ENCODE measurements around the gene AMER3. TPM values are rescaled to one million over a fixed set of nuclear protein-coding genes. Genes with fewer than 3 reads are reported as not detected.

Gene AMER3
- total RNA-seq, 2 donors from 2014 or later = 0.18 to 10.1 TPM

- 80% methylated on average over 9 of the region's 9 CpGs for WGBS
- intact Hi-C loops (cut with DNase I) = loop anchor here (10.0 kb wide), 1 partner anchor 304 kb away; the partner anchor contains the start of gene FAM168B
- H3K27ac ChIP-seq = no peak overlapping the region
- no peak overlapping the region for H3K4me3 ChIP-seq
- H3K4me1 ChIP-seq (replicated peaks) = no peaks in the 10 kb centered on the region
- H3K27me3 ChIP-seq (replicated peaks; ENCODE audit: insufficient read depth) = no peaks in the 10 kb centered on the region
- H3K36me3 ChIP-seq = no peaks in the 10 kb centered on the region
- no peak for DNase-seq (ENCODE audit: low spot score)
- TF ChIP-seq POLR2A (IDR thresholded peaks at IDR 0.05) (no peak), POLR2AphosphoS5 (IDR thresholded peaks at IDR 0.05) (no peak)
- TF ChIP-seq, protein P1, sequence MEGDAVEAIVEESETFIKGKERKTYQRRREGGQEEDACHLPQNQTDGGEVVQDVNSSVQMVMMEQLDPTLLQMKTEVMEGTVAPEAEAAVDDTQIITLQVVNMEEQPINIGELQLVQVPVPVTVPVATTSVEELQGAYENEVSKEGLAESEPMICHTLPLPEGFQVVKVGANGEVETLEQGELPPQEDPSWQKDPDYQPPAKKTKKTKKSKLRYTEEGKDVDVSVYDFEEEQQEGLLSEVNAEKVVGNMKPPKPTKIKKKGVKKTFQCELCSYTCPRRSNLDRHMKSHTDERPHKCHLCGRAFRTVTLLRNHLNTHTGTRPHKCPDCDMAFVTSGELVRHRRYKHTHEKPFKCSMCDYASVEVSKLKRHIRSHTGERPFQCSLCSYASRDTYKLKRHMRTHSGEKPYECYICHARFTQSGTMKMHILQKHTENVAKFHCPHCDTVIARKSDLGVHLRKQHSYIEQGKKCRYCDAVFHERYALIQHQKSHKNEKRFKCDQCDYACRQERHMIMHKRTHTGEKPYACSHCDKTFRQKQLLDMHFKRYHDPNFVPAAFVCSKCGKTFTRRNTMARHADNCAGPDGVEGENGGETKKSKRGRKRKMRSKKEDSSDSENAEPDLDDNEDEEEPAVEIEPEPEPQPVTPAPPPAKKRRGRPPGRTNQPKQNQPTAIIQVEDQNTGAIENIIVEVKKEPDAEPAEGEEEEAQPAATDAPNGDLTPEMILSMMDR (IDR thresholded peaks at IDR 0.05) = no peak
- H3K9me3 ChIP-seq = no peaks in the 10 kb centered on the region
Measured at GRCh38 chr2:130790804-130791616, 35.7 kb downstream of the AMER3 start.

DNA sequence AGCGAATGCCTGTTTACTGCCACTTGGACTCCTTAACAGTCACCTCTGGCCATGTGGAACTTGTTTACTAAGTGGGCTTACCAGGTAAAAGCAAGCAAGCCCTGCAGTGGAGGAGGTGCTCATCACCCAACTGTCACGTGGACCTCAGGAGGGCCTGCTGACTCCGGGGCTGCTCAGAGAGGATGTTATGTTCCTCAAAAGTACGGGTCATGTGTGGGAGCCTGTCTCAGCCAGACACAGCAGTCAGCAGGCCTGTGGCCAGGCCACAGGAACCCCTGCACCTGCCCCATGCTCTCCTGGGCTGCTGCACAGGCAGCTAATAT, 36.2 kb downstream of the AMER3 start:
- no peaks in the 10 kb centered on the region for H3K4me1 ChIP-seq (replicated peaks)
- H3K27ac ChIP-seq = no peak overlapping the region
- H3K4me3 ChIP-seq = no peak overlapping the region
- intact Hi-C loops (cut with DNase I) = loop anchor here (10.0 kb wide), 1 partner anchor 303 kb away; the partner anchor contains the start of gene FAM168B
- WGBS = 25% methylated on average over 4 of the region's 4 CpGs
- H3K9me3 ChIP-seq = no peaks in the 10 kb centered on the region
- no peaks in the 10 kb centered on the region for H3K36me3 ChIP-seq
- TF ChIP-seq POLR2A (IDR thresholded peaks at IDR 0.05) (no peak), POLR2AphosphoS5 (IDR thresholded peaks at IDR 0.05) (no peak)
- TF ChIP-seq, protein P1 (IDR thresholded peaks at IDR 0.05) = no peak
- no peaks in the 10 kb centered on the region for H3K27me3 ChIP-seq (replicated peaks; ENCODE audit: insufficient read depth)
- DNase-seq (ENCODE audit: low spot score) = no peak

GRCh38 chr2:130795431-130795830, 40.1 kb downstream of the AMER3 start:
- 44% methylated on average over 2 of the region's 2 CpGs for WGBS
- Histone ChIP-seq H3K4me1 (replicated peaks) (peaks cover 5% of the 10 kb centered on the region), H3K9me3 (no peaks in the 10 kb centered on the region), H3K27me3 (replicated peaks; ENCODE audit: insufficient read depth) (no peaks in the 10 kb centered on the region), H3K36me3 (no peaks in the 10 kb centered on the region), H3K4me3 (no peak overlapping the region), H3K27ac (no peak overlapping the region)
- DNase-seq (ENCODE audit: low spot score) = no peak
- TF ChIP-seq, protein P1 (IDR thresholded peaks at IDR 0.05) = no peak
- TF ChIP-seq POLR2A (IDR thresholded peaks at IDR 0.05) (no peak), POLR2AphosphoS5 (IDR thresholded peaks at IDR 0.05) (no peak)
- intact Hi-C loops (cut with DNase I) = loop anchor here (10.0 kb wide), 1 partner anchor 299 kb away; the partner anchor contains the start of gene FAM168B

DNA sequence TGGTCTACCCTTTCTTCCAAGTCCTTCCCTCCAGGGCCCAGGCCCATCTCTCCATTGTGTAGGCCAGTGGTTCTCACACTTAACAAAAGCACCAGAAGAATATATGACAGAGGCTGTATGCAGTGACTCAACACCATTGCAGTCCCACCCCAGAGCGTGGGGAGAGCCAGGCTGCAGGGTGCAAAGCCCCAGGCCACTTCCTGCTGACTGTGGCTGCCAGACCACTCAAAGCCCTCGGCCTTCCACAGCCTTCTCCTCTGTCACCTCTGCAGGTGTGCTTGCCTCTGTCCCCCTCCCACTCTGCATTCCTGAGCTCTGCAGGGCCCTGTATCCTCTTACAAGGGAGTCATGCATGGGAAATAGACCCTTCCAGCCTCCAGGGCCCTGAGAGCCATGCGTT, 41.0 kb downstream of the AMER3 start:
- no peak for DNase-seq (ENCODE audit: low spot score)
- intact Hi-C loops (cut with DNase I) = loop anchor here (2.0 to 10.0 kb wide), 2 partner anchors 125 to 299 kb away; partner anchors contain the start of gene FAM168B
- Histone ChIP-seq H3K4me1 (replicated peaks) (peaks cover 5% of the 10 kb centered on the region), H3K4me3 (no peak overlapping the region), H3K36me3 (no peaks in the 10 kb centered on the region), H3K27me3 (replicated peaks; ENCODE audit: insufficient read depth) (no peaks in the 10 kb centered on the region), H3K27ac (no peak overlapping the region), H3K9me3 (no peaks in the 10 kb centered on the region)
- 76% methylated on average over 3 of the region's 3 CpGs for WGBS
- TF ChIP-seq POLR2A (IDR thresholded peaks at IDR 0.05) (no peak), POLR2AphosphoS5 (IDR thresholded peaks at IDR 0.05) (no peak)
- TF ChIP-seq, protein P1 (IDR thresholded peaks at IDR 0.05) = no peak
